GM12878 (cell line): ENCODE measurements around the gene HYCC2. TPM values are rescaled to one million over a fixed set of nuclear protein-coding genes. Genes with fewer than 3 reads are reported as not detected.

Experiments
- ATAC-seq: fragments of 200-7000 bp; cut with Tn5 transposase; 3 replicates; pipeline ENCODE4 v1.9.1; 2020; ENCODE audit warnings: mild to moderate bottlenecking, moderate library complexity
- BruUV-seq: library from RNA; stranded (reverse); fragments of 400-500 nt; replicated peaks from 2 replicates; lab custom pipeline; 2021; lab: Mats Ljungman, UMichigan
- CTCF ChIA-PET: fragments of 300-600 bp; sonication (Branson Sonifier 250); formaldehyde crosslinking; extraction: SDS; loops from one replicate; lab custom pipeline; 2021; ENCODE audit warnings: inconsistent platforms; lab: Yijun Ruan, JAX
- POLR2A ChIA-PET: fragments of 350-600 bp; formaldehyde crosslinking; extraction: SDS; loops from one replicate; lab custom pipeline; 2021; ENCODE audit warnings: inconsistent platforms; lab: Charles Lee
- RAD21 ChIA-PET: fragments of 300-600 bp; sonication (Branson Sonifier 250); formaldehyde crosslinking; loops from one replicate; lab custom pipeline; 2023; ENCODE audit warnings: antibody characterized with exemption; ENCODE audit not compliant: unreplicated experiment; lab: Charles Lee
- SMC1A ChIA-PET: fragments of 300-600 bp; sonication (Branson Sonifier 250); formaldehyde crosslinking; loops from one replicate; lab custom pipeline; 2023; ENCODE audit not compliant: unreplicated experiment, uncharacterized antibody; lab: Charles Lee
- DNase-seq: peaks from one replicate; pipeline ENCODE4 v3.0.0-alpha.2; 2011; ENCODE audit warnings: low read depth, low spot score
- FAIRE-seq: peaks from 3 replicates; lab custom pipeline; 2011; peaks lifted over from hg19 to GRCh38; lab: Jason Lieb, UNC
- H2AFZ ChIP-seq: 2 replicates; pipeline ENCODE4 v1.6.0; 2011; ENCODE audit warnings: low read depth, low read length, control low read depth; ENCODE audit not compliant: control insufficient read depth
- H3K27ac ChIP-seq: 2 replicates; pipeline ENCODE4 v1.5.1; 2011; ENCODE audit warnings: control low read depth; ENCODE audit not compliant: control insufficient read depth, insufficient read depth
- H3K27me3 ChIP-seq, 2 experiments: replicated peaks in 1 of 2; 2 replicates each; pipeline versions ENCODE4 v1.6.0 to v1.6.1; 2011; ENCODE audit warnings: low read length in 1 of 2; ENCODE audit not compliant: control insufficient read depth in 2 of 2, insufficient read depth in 2 of 2
- H3K36me3 ChIP-seq, 2 experiments: 2 replicates each; pipeline ENCODE4 v1.5.1; 2011; ENCODE audit warnings: low read length in 1 of 2; ENCODE audit not compliant: control insufficient read depth in 2 of 2, insufficient read depth in 2 of 2
- H3K4me1 ChIP-seq: 2 replicates; pipeline ENCODE4 v1.6.1; 2011; ENCODE audit warnings: mild to moderate bottlenecking, low read length, moderate library complexity, mixed read lengths; ENCODE audit not compliant: control insufficient read depth, insufficient read depth
- H3K4me2 ChIP-seq: 2 replicates; pipeline ENCODE4 v1.6.0; 2011; ENCODE audit warnings: control low read depth; ENCODE audit not compliant: control insufficient read depth, insufficient read depth
- H3K4me3 ChIP-seq: fragments of 200-600 bp; sonication (generic); 2 replicates; pipeline ENCODE4 v1.5.1; 2016
- H3K79me2 ChIP-seq: 2 replicates; pipeline ENCODE4 v1.6.0; 2011; ENCODE audit warnings: low read length; ENCODE audit not compliant: control insufficient read depth, insufficient read depth
- H3K9ac ChIP-seq: 2 replicates; pipeline ENCODE4 v1.8.0; 2011; ENCODE audit warnings: low read length, control low read depth, mixed read lengths; ENCODE audit not compliant: control insufficient read depth, insufficient read depth
- H3K9me3 ChIP-seq: replicated peaks from 3 replicates; pipeline ENCODE4 v1.5.1; 2011; ENCODE audit warnings: mild to moderate bottlenecking, low read length; ENCODE audit not compliant: control insufficient read depth, insufficient read depth
- H4K20me1 ChIP-seq: 2 replicates; pipeline ENCODE4 v1.6.0; 2011; ENCODE audit not compliant: control insufficient read depth, insufficient read depth
- BMI1 ChIP-seq: fragments of 450-650 bp; IDR thresholded peaks from 2 replicates; pipeline ENCODE4 v1.6.1; 2016; ENCODE audit warnings: mild to moderate bottlenecking, moderate library complexity, borderline replicate concordance
- BRCA1 ChIP-seq: IDR thresholded peaks from 2 replicates; pipeline ENCODE4 v1.6.1; 2011; ENCODE audit warnings: low read depth, low read length, improper control_type of control experiment
- CBX5 ChIP-seq: sonication (generic); IDR thresholded peaks from 2 replicates; pipeline ENCODE4 v1.6.1; 2016; ENCODE audit warnings: low read depth, moderate library complexity, mild to moderate bottlenecking, inconsistent platforms
- CREB1 ChIP-seq: IDR thresholded peaks from 2 replicates; pipeline ENCODE4 v1.6.1; 2012; ENCODE audit warnings: low read depth, mild to moderate bottlenecking, inconsistent platforms
- IRF5 ChIP-seq: fragments of 450-650 bp; IDR thresholded peaks from 2 replicates; pipeline ENCODE4 v1.6.1; 2017; ENCODE audit warnings: borderline replicate concordance
- NFYA ChIP-seq: IDR thresholded peaks from 2 replicates; pipeline ENCODE4 v1.6.1; 2011; ENCODE audit warnings: low read depth, mild to moderate bottlenecking, low read length, improper control_type of control experiment, borderline replicate concordance
- PBX3 ChIP-seq: IDR thresholded peaks from 2 replicates; pipeline ENCODE4 v1.6.1; 2011; ENCODE audit warnings: mild to moderate bottlenecking, low read depth, low read length, moderate library complexity; ENCODE audit not compliant: insufficient replicate concordance
- SPI1 ChIP-seq: IDR thresholded peaks from 2 replicates; pipeline ENCODE4 v1.6.1; 2011; ENCODE audit warnings: low read depth, mild to moderate bottlenecking, low read length, moderate library complexity, borderline replicate concordance; ENCODE audit not compliant: insufficient read depth
- in situ Hi-C: fragments of 300-500 bp; cut with MboI; formaldehyde crosslinking; loops from 9 replicates; pipeline ENCODE4 v1.14.3; 2018; ENCODE audit warnings: mixed read lengths
- intact Hi-C: fragments of 100-400 bp; cut with micrococcal nuclease; formaldehyde crosslinking; loops from one replicate; pipeline ENCODE4 v1.14.2; 2022; ENCODE audit not compliant: unreplicated experiment
- polyA plus RNA-seq, 11 experiments: library from polyadenylated mRNA; depleted of rRNA in 4 of 11; unstranded in 6 of 11; stranded (reverse) in 5 of 11; fragments of >200 nt; fragmentation: Nextera tagmentation in 4 of 11; fragmentation: Illumina TruSeq in 1 of 11; extraction: Ambion mirVana in 4 of 11; extraction: Trizol in 1 of 11; gene quantifications; 1 replicate in 1 of 11; 2 replicates in 10 of 11; pipeline versions ENCODE4 v1.2.1 to v1.2.3, GENCODE V29; 2011 to 2016; ENCODE audit warnings: inconsistent platforms in 2 of 11, missing spikeins in 2 of 11, low read depth in 1 of 11
- total RNA-seq, 4 experiments: library from RNA; depleted of rRNA in 3 of 4; stranded (reverse); fragments of >200 nt in 3 of 4; fragmentation: Illumina TruSeq in 1 of 4; extraction: Trizol in 1 of 4; gene quantifications; 2 replicates each; pipeline versions ENCODE4 v1.2.1 to v1.2.3, GENCODE V29; 2013 to 2021
- TF ChIP-seq, protein P1 (sequence below): IDR thresholded peaks from 2 replicates; pipeline ENCODE4 v1.6.1; 2011; ENCODE audit warnings: low read depth, low read length, improper control_type of control experiment, borderline replicate concordance

The HYCC2 gene
- total and polyA plus RNA-seq, 10 of the 15 experiments (the other 5 are each of a cell fraction or from before 2014, with no cell fraction given): 3.4 to 17.4 (median 8.0) TPM

DNA sequence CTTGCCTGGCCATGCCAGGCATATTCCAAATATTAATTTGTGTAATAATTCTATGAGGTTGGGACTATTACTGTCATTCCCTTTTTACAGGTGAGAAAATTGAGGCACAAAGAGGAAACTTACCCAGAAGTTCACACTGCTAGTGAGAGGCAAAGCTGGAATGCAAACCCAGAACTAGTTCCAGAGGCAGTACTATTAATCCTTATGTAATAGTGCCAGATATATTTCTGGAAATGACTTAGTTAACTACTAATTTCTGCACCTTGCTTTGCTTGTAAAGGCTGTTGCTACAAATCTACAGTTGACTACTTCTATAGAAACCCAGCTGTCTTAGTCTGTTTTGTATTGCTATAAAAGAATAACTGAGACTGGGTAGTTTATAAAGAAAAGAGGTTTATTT, 39.1 kb upstream of the HYCC2 start:
- Histone ChIP-seq H3K9ac (no peak overlapping the region), H3K4me3 (no peak overlapping the region), H3K36me3 (no peaks in the 10 kb centered on the region), H3K4me1 (peaks cover 6% of the 10 kb centered on the region; the same call in 1 of the 2 replicates), H3K9me3 (no peaks in the 10 kb centered on the region), H4K20me1 (no peaks in the 10 kb centered on the region), H3K27ac (no peak overlapping the region)
- RAD21 ChIA-PET: no interaction called here
- in situ Hi-C loops: no loop called here
- FAIRE-seq (no peak), ATAC-seq (no peak)
- SMC1A ChIA-PET: interaction anchor here (0.6 to 1.2 kb wide), 5 partner anchors 10 to 204 kb away, joined by 3 read pairs; no protein-coding TSS in a partner anchor
- POLR2A ChIA-PET: interaction anchor here (0.8 kb wide), 1 partner anchor 40 kb away, joined by 3 read pairs; no protein-coding TSS in a partner anchor
- CTCF ChIA-PET: interaction anchor here (2.5 kb wide), 1 partner anchor 47 kb away, joined by 8 read pairs; no protein-coding TSS in a partner anchor
- BruUV-seq: no TSS peak
- TF ChIP-seq CREB1: no peak
- TF ChIP-seq SPI1: no peak
- no peak for TF ChIP-seq BMI1
- TF ChIP-seq NFYA: no peak
- no peak for TF ChIP-seq CBX5
- TF ChIP-seq, protein P1, sequence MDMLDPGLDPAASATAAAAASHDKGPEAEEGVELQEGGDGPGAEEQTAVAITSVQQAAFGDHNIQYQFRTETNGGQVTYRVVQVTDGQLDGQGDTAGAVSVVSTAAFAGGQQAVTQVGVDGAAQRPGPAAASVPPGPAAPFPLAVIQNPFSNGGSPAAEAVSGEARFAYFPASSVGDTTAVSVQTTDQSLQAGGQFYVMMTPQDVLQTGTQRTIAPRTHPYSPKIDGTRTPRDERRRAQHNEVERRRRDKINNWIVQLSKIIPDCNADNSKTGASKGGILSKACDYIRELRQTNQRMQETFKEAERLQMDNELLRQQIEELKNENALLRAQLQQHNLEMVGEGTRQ: no peak
- TF ChIP-seq IRF5: no peak
- TF ChIP-seq PBX3: no peak
- TF ChIP-seq BRCA1: no peak
- TF ChIP-seq, all 136 proteins: peak for 0
- peaks cover 15% of the 10 kb centered on the region for H3K79me2 ChIP-seq
- no peak overlapping the region for H3K4me2 ChIP-seq
- no peaks in the 10 kb centered on the region for H3K27me3 ChIP-seq
- no peak overlapping the region for H2AFZ ChIP-seq
- no peak for DNase-seq
- intact Hi-C loops: no loop called here
